ENCODE results near the gene MGAT4A.
"Not testable (repeated sequence)": the region's sequence is repeated elsewhere in the genome, so short reads cannot be mapped to it uniquely, and the experiment has no call there.

The MGAT4A gene

GRCh38 chr2:98664323-98664722 is 66.6 kb downstream of the MGAT4A start:
- DNase-seq (ENCODE audit: low read depth in 1 of 2, low spot score in 1 of 2), result peak in 1 of 2 donors; percentile 33

DNA sequence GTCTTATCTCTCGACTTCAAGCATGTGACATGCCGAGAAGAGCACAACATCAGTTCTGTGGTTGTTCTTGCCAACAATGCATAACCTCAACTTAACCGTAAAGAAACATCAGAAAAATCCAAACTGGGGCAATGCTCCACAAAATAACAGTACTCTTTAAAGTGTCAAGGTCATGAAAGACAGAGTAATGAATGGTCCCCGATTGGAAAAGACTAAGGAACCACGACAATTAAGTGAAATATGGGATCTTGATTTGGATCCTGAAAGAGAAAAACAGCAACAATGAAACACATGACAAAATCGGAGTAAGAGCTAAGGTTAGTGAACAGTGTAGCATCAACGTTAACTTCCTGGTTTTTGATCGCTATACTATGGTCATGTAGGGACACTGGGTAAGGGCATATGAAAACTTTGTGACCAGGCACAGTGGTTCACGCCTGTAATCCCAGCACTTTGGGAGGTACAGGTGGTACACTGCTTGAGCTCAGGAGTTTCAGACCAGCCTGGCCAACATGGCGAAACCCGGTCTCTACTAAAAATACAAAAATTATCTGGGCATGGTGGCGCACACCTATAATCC is 67.3 kb downstream of the MGAT4A start:
- no peak for DNase-seq (ENCODE audit: low read depth in 1 of 2, low spot score in 1 of 2)

DNA sequence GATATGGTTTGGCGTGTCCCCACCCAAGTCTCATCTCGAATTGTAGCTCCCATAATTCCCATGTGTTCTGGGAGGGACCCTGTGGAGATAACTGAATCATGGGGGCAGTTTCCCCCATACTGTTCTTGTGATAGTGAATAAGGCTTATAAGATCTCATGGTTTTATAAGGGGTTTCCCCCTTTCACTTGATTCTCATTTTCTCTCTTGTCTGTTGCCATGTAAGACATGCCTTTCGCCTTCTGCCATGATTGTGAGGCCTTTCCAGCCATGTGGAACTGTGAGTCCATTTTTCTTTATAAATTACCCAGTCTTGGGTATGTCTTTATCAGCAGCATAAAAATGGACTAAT is 71.5 kb downstream of the MGAT4A start:
- not testable (repeated sequence) for DNase-seq (ENCODE audit: low read depth in 1 of 2, low spot score in 1 of 2)

DNA sequence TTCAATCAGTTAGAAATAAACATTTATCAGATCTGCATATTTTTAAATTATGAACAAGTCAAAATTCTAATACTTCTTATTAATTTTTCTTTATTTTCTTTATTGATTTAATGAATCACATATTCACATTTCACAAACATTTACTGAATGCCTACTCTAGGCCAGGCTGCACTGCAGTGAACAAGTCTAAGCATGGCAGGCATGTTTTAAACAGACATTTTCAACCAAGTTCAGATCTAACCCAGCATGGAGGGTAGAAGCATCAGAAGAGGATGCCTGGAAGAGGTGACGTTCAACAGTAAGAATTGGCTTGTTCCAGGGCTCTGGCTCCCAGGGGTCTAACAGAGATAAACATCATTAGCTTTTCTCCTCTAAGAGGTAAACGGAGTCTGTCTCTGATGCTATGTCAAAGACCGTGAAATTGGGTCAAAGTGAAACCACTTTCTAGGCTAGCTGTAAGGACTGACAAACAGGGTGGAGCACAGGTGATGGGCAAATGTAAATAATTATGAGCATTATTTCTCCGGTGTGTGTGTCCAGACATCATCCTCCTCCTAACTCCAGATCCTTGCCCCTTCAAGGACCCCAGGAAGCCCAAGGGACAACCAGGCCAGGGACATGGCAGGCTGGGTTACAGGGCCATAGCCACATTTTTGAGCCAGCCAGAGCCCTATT is 72.0 kb downstream of the MGAT4A start:
- DNase-seq (ENCODE audit: low read depth in 1 of 2, low spot score in 1 of 2), result no peak

DNA sequence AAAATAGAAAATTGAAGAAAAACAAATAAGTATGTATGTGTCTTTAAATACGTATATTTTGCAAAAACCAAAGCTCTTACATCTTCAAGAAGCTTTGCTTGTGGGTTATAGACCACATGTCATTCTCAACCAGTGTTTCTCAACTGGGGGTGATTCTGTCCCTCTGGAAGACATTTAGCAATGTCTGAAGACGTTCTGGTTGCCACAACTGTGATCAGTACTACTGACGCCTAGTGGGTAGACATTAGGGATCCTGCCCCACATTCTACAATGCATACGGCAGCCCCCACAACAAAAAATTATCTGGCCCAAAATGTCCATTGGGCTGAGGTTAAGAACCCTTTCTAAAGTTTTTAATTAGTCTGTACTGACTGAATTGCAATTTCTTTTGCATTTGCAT is 74.1 kb downstream of the MGAT4A start:
- DNase-seq (ENCODE audit: low read depth in 1 of 2, low spot score in 1 of 2), result no peak

- no peak for DNase-seq (ENCODE audit: low read depth in 1 of 2, low spot score in 1 of 2)
These were observed 76.0 kb downstream of the MGAT4A start for GRCh38 chr2:98654699-98655495.

DNA sequence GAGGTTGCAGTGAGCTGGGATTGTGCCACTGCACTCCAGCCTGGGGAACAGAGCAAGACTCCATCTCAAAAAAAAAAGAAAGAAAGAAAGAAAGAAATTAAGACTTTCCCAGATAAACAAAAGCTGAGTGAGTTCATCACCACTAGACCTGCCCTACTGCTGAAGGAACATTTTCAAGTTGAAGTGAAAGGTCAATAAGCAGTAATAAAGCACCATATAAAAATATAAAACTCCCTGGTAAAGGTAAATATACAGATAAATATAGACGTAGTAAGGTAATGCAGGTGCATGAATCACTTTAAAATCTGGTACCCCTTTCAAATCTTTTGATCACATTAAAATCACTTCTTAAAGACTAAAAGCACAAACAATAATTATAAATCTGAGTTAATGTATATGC is 79.9 kb downstream of the MGAT4A start:
- no peak for DNase-seq (ENCODE audit: low read depth in 1 of 2, low spot score in 1 of 2)

DNA sequence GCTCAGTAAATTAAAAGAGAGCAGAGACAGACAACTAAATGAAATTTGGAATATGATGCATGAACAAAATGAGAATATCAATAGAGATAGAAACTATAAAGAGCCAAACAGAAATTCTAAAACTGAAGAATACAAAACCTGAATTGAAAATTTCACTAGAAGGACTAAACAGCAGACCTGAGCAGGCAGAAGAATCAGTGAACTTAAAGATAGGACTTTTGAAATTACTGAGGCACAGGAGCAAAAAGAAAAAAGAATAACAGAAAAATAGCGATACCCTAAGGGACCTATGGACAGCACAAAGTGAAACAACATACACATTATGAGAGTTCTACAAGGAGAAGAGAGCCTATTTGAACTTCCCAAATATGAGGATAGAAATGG is 80.9 kb downstream of the MGAT4A start:
- no peak for DNase-seq (ENCODE audit: low read depth in 1 of 2, low spot score in 1 of 2)

- peak; percentile 56 to 63 for DNase-seq (ENCODE audit: low read depth in 1 of 2, low spot score in 1 of 2)
These were observed 81.6 kb downstream of the MGAT4A start for GRCh38 chr2:98649135-98649991.

GRCh38 chr2:98648451-98648850 is 82.5 kb downstream of the MGAT4A start:
- no peak for DNase-seq (ENCODE audit: low read depth in 1 of 2, low spot score in 1 of 2)

DNA sequence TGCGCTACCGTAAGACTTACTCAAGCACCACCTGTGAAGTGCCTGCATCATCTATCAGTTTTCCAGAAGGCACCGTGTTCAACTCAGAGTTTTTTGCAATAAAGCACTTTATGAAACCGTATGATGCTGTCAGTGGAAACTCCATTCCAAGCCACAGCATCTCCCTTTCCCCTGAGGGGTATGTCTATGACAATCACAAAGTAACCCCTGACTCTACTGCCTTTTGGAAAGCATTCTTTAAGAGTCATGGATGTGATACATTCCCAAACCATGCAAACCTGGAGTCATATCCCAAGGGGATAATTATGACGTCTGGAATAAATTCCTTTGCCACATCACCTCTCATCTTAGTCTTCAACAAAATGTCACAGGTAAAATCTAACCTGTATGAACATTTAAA is 83.3 kb downstream of the MGAT4A start:
- DNase-seq (ENCODE audit: low read depth in 1 of 2, low spot score in 1 of 2), result no peak

DNA sequence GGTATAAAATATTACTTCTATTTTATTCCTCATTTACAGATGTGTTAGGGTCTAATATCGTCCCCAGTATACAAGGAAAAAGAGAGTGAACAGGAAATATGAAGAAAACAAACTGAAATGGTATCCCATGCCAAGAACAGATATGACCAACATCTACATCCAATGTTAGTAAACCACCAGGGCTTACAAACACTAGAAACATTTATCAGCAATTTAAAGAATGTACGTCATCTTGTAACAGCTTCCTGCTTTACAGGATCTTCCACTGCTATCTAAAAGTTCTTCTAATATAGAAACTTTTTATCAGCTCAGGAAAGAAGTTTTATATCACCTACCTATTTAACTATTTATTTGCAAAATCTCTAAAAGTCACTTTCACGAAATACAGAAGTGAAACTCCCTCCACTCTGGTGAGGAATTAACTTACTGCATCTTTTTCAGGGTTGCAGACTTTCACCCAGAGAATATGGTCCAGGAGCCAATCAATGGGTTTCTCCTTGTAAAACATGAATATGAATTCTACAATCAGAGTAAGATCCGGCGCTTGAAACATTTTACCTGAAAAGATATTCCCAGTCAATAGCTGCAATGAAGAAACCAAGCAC is 87.3 kb downstream of the MGAT4A start:
- DNase-seq (ENCODE audit: low read depth in 1 of 2, low spot score in 1 of 2), result no peak

GRCh38 chr2:98637401-98638147 is 93.4 kb downstream of the MGAT4A start:
- DNase-seq (ENCODE audit: low read depth in 1 of 2, low spot score in 1 of 2), result peak in 1 of 2 donors; percentile 17

DNA sequence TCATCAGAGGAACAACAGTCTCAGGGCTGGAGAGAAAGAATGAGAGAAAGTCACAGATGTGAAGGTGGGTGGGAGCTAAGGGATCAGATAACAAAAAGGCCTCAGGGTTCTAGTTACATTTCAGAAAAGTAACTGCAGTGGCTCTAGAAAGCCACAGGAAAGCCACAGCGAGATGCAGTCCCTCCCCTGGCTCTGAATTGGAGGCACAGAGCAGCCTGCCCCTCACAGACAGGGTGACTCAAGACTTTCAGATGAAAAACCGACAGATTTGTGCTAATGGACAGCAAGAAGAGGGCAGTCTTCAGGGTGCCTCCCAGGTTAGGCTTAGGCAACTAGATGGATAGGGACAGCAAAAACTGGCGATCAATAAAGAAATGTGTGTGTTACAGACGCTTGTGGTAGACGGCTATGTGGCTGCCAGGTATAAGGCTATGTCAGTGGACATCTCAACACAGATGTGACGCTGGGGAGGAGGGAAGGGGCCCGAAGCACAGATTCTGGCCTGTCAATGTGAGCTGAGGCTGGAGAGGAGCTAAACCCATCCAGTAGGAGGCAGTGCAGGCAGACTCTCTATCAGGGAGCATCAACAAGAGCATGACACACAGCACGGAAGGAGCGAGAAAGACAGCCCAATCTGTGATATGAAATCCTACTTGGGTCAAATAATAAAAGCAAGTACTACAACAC is 96.4 kb downstream of the MGAT4A start:
- DNase-seq (ENCODE audit: low read depth in 1 of 2, low spot score in 1 of 2), result no peak

- DNase-seq (ENCODE audit: low read depth in 1 of 2, low spot score in 1 of 2), result no peak
These were observed 98.6 kb downstream of the MGAT4A start for GRCh38 chr2:98632351-98632750.

- no peak for DNase-seq (ENCODE audit: low read depth in 1 of 2, low spot score in 1 of 2)
These were observed 107.3 kb downstream of the MGAT4A start for GRCh38 chr2:98623657-98624056.

- DNase-seq (ENCODE audit: low read depth in 1 of 2, low spot score in 1 of 2), result no peak
These were observed 113.8 kb downstream of the MGAT4A start for GRCh38 chr2:98617149-98617548.

GRCh38 chr2:98615481-98615880 is 115.5 kb downstream of the MGAT4A start:
- no peak for DNase-seq (ENCODE audit: low read depth in 1 of 2, low spot score in 1 of 2)

GRCh38 chr2:98614024-98614739 is 116.8 kb downstream of the MGAT4A start:
- no peak for DNase-seq (ENCODE audit: low read depth in 1 of 2, low spot score in 1 of 2)
